OCI-LY7 (cell line): Measurements from ENCODE around the gene TMEM33.

Experiments used
- EZH2phosphoT487 ChIP-seq: fragments of 200-600 bp; sonication (generic); IDR thresholded peaks from 2 replicates; pipeline ENCODE4 v1.6.1; 2018; ENCODE audit warnings: low read depth, borderline replicate concordance, mild to moderate bottlenecking, mixed run types, antibody characterized with exemption, low read length, moderate library complexity, mixed read lengths
- TF ChIP-seq, protein P1 (sequence below): fragments of 200-600 bp; sonication (generic); conservative IDR thresholded peaks from 2 replicates; pipeline ENCODE4 v1.5.1; 2014; ENCODE audit warnings: mild to moderate bottlenecking, antibody characterized with exemption, low read length, moderate library complexity, mixed read lengths

DNA sequence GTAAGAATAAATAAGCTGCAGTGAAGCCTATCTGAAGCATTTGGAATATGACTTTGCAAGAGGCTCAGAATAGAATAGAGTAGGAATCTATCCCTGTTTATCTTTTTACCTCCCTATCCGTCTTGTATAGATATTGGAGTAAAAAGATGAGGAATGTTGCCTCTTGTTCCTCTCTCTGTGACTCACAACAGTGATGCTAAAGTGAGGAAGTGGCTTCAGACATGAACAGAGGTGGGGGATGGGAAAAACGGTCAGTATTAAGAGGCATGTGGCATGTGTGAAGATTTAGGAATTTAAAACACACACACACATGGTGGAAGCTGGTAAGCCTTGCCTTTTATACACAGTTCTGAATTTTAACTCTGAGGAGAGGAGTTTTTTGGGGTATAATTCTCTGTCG lies 42.5 kb downstream of the TMEM33 start:
- TF ChIP-seq, protein P1, sequence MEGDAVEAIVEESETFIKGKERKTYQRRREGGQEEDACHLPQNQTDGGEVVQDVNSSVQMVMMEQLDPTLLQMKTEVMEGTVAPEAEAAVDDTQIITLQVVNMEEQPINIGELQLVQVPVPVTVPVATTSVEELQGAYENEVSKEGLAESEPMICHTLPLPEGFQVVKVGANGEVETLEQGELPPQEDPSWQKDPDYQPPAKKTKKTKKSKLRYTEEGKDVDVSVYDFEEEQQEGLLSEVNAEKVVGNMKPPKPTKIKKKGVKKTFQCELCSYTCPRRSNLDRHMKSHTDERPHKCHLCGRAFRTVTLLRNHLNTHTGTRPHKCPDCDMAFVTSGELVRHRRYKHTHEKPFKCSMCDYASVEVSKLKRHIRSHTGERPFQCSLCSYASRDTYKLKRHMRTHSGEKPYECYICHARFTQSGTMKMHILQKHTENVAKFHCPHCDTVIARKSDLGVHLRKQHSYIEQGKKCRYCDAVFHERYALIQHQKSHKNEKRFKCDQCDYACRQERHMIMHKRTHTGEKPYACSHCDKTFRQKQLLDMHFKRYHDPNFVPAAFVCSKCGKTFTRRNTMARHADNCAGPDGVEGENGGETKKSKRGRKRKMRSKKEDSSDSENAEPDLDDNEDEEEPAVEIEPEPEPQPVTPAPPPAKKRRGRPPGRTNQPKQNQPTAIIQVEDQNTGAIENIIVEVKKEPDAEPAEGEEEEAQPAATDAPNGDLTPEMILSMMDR, result no peak
- no peak for TF ChIP-seq EZH2phosphoT487
